ENCODE results near the gene HABP2. TPM values are rescaled to one million over a fixed set of nuclear protein-coding genes. Genes with fewer than 3 reads are reported as not detected.

The HABP2 gene
- total RNA-seq, 1 donor from 2014 or later: 112 TPM

GRCh38 chr10:113557903-113558321 lies 5.1 kb downstream of the HABP2 start:
- no peak for TF ChIP-seq CTCF (IDR thresholded peaks at IDR 0.05; ENCODE audit: unreplicated experiment)
- Mint-ChIP-seq H3K27ac (no peak overlapping the region), H3K9me3 (ENCODE audit: low read depth) (no peaks in the 10 kb centered on the region), H3K4me1 (ENCODE audit: low read depth) (peaks cover 60% of the 10 kb centered on the region), H3K4me3 (ENCODE audit: low read depth) (peak overlapping the region; percentile 8), H3K27me3 (no peaks in the 10 kb centered on the region), H3K36me3 (ENCODE audit: insufficient read depth) (no peaks in the 10 kb centered on the region)
- no peak for DNase-seq (ENCODE audit: low spot score, unreplicated experiment)

- H3K27ac Mint-ChIP-seq: no peak overlapping the region
- H3K36me3 Mint-ChIP-seq (ENCODE audit: insufficient read depth): no peaks in the 10 kb centered on the region
- no peaks in the 10 kb centered on the region for H3K9me3 Mint-ChIP-seq (ENCODE audit: low read depth)
- no peaks in the 10 kb centered on the region for H3K27me3 Mint-ChIP-seq
- DNase-seq (ENCODE audit: low spot score, unreplicated experiment): no peak
- peaks cover 49% of the 10 kb centered on the region for H3K4me1 Mint-ChIP-seq (ENCODE audit: low read depth)
- H3K4me3 Mint-ChIP-seq (ENCODE audit: low read depth): no peak overlapping the region
- TF ChIP-seq CTCF (IDR thresholded peaks at IDR 0.05; ENCODE audit: unreplicated experiment): no peak
Measured at GRCh38 chr10:113560071-113560470, 7.2 kb downstream of the HABP2 start.

- H3K27ac Mint-ChIP-seq: no peak overlapping the region
- H3K36me3 Mint-ChIP-seq (ENCODE audit: insufficient read depth): no peaks in the 10 kb centered on the region
- DNase-seq (ENCODE audit: low spot score, unreplicated experiment): no peak
- no peak overlapping the region for H3K4me3 Mint-ChIP-seq (ENCODE audit: low read depth)
- peaks cover 37% of the 10 kb centered on the region for H3K4me1 Mint-ChIP-seq (ENCODE audit: low read depth)
- no peak for TF ChIP-seq CTCF (IDR thresholded peaks at IDR 0.05; ENCODE audit: unreplicated experiment)
- H3K9me3 Mint-ChIP-seq (ENCODE audit: low read depth): no peaks in the 10 kb centered on the region
- H3K27me3 Mint-ChIP-seq: no peaks in the 10 kb centered on the region
Measured at GRCh38 chr10:113561214-113561613, 8.4 kb downstream of the HABP2 start.

GRCh38 chr10:113562069-113562468 lies 9.2 kb downstream of the HABP2 start:
- Mint-ChIP-seq H3K4me3 (ENCODE audit: low read depth) (no peak overlapping the region), H3K4me1 (ENCODE audit: low read depth) (peaks cover 33% of the 10 kb centered on the region), H3K9me3 (ENCODE audit: low read depth) (no peaks in the 10 kb centered on the region), H3K36me3 (ENCODE audit: insufficient read depth) (no peaks in the 10 kb centered on the region), H3K27me3 (no peaks in the 10 kb centered on the region), H3K27ac (peak overlapping the region; percentile 7)
- DNase-seq (ENCODE audit: low spot score, unreplicated experiment): no peak
- no peak for TF ChIP-seq CTCF (IDR thresholded peaks at IDR 0.05; ENCODE audit: unreplicated experiment)

- H3K4me3 Mint-ChIP-seq (ENCODE audit: low read depth): no peak overlapping the region
- no peak overlapping the region for H3K27ac Mint-ChIP-seq
- peaks cover 1% of the 10 kb centered on the region for H3K36me3 Mint-ChIP-seq (ENCODE audit: insufficient read depth)
- H3K4me1 Mint-ChIP-seq (ENCODE audit: low read depth): peaks cover 28% of the 10 kb centered on the region
- no peak for DNase-seq (ENCODE audit: low spot score, unreplicated experiment)
- TF ChIP-seq CTCF (IDR thresholded peaks at IDR 0.05; ENCODE audit: unreplicated experiment): no peak
- no peaks in the 10 kb centered on the region for H3K27me3 Mint-ChIP-seq
- no peaks in the 10 kb centered on the region for H3K9me3 Mint-ChIP-seq (ENCODE audit: low read depth)
Measured at GRCh38 chr10:113562704-113563103, 9.9 kb downstream of the HABP2 start.
